ENCODE data around the gene MYRIP.
"Not testable (repeated sequence)": the region's sequence is repeated elsewhere in the genome, so short reads cannot be mapped to it uniquely, and the experiment has no call there.

Gene MYRIP

GRCh38 chr3:40009991-40010390 lies 200.6 kb downstream of the MYRIP start:
- H3K36me3 ChIP-seq (ENCODE audit: insufficient read depth, low read length), result no peaks in the 10 kb centered on the region
- no peak overlapping the region for H2AFZ ChIP-seq (ENCODE audit: low read depth, low read length)

GRCh38 chr3:40012381-40012780 lies 203.0 kb downstream of the MYRIP start:
- Histone ChIP-seq H3K27me3 (ENCODE audit: insufficient read depth, low read length) (no peaks in the 10 kb centered on the region), H3K4me3 (ENCODE audit: low read length) (no peak overlapping the region), H3K4me1 (ENCODE audit: insufficient read depth, low read length) (no peaks in the 10 kb centered on the region), H3K36me3 (ENCODE audit: insufficient read depth, low read length) (no peaks in the 10 kb centered on the region), H2AFZ (ENCODE audit: low read depth, low read length) (no peak overlapping the region), H3K9me3 (ENCODE audit: low read length) (no peaks in the 10 kb centered on the region)

More at GRCh38 chr3:40009991-40010390, 200.6 kb downstream of the MYRIP start:
- Histone ChIP-seq H3K4me3 (ENCODE audit: low read length) (no peak overlapping the region), H3K4me1 (ENCODE audit: insufficient read depth, low read length) (no peaks in the 10 kb centered on the region), H3K9me3 (ENCODE audit: low read length) (no peaks in the 10 kb centered on the region), H3K27me3 (ENCODE audit: insufficient read depth, low read length) (no peaks in the 10 kb centered on the region)

GRCh38 chr3:40016391-40016790 lies 207.0 kb downstream of the MYRIP start:
- Histone ChIP-seq H3K27me3 (ENCODE audit: insufficient read depth, low read length) (no peaks in the 10 kb centered on the region), H3K4me1 (ENCODE audit: insufficient read depth, low read length) (no peaks in the 10 kb centered on the region), H3K9me3 (ENCODE audit: low read length) (no peaks in the 10 kb centered on the region), H2AFZ (ENCODE audit: low read depth, low read length) (no peak overlapping the region), H3K36me3 (ENCODE audit: insufficient read depth, low read length) (no peaks in the 10 kb centered on the region), H3K4me3 (ENCODE audit: low read length) (no peak overlapping the region)

GRCh38 chr3:40018369-40018768 lies 209.0 kb downstream of the MYRIP start:
- H3K36me3 ChIP-seq (ENCODE audit: insufficient read depth, low read length), result no peaks in the 10 kb centered on the region
- no peaks in the 10 kb centered on the region for H3K9me3 ChIP-seq (ENCODE audit: low read length)
- no peak overlapping the region for H2AFZ ChIP-seq (ENCODE audit: low read depth, low read length)
- no peaks in the 10 kb centered on the region for H3K4me1 ChIP-seq (ENCODE audit: insufficient read depth, low read length)
- H3K27me3 ChIP-seq (ENCODE audit: insufficient read depth, low read length), result no peaks in the 10 kb centered on the region
- no peak overlapping the region for H3K4me3 ChIP-seq (ENCODE audit: low read length)

GRCh38 chr3:40019376-40019775 lies 210.0 kb downstream of the MYRIP start:
- H3K4me1 ChIP-seq (ENCODE audit: insufficient read depth, low read length), result no peaks in the 10 kb centered on the region
- no peaks in the 10 kb centered on the region for H3K27me3 ChIP-seq (ENCODE audit: insufficient read depth, low read length)
- H3K36me3 ChIP-seq (ENCODE audit: insufficient read depth, low read length), result no peaks in the 10 kb centered on the region
- H3K4me3 ChIP-seq (ENCODE audit: low read length), result no peak overlapping the region
- H3K9me3 ChIP-seq (ENCODE audit: low read length), result no peaks in the 10 kb centered on the region
- H2AFZ ChIP-seq (ENCODE audit: low read depth, low read length), result no peak overlapping the region

- no peaks in the 10 kb centered on the region for H3K4me1 ChIP-seq (ENCODE audit: insufficient read depth, low read length)
- H3K4me3 ChIP-seq (ENCODE audit: low read length), result no peak overlapping the region
- no peak overlapping the region for H2AFZ ChIP-seq (ENCODE audit: low read depth, low read length)
- no peaks in the 10 kb centered on the region for H3K27me3 ChIP-seq (ENCODE audit: insufficient read depth, low read length)
- no peaks in the 10 kb centered on the region for H3K9me3 ChIP-seq (ENCODE audit: low read length)
- H3K36me3 ChIP-seq (ENCODE audit: insufficient read depth, low read length), result no peaks in the 10 kb centered on the region
Observed at GRCh38 chr3:40020689-40021088, 211.3 kb downstream of the MYRIP start.

- Histone ChIP-seq H2AFZ (ENCODE audit: low read depth, low read length) (no peak overlapping the region), H3K36me3 (ENCODE audit: insufficient read depth, low read length) (no peaks in the 10 kb centered on the region), H3K27me3 (ENCODE audit: insufficient read depth, low read length) (no peaks in the 10 kb centered on the region), H3K9me3 (ENCODE audit: low read length) (no peaks in the 10 kb centered on the region), H3K4me3 (ENCODE audit: low read length) (no peak overlapping the region), H3K4me1 (ENCODE audit: insufficient read depth, low read length) (no peaks in the 10 kb centered on the region)
Observed at GRCh38 chr3:40021338-40021737, 211.9 kb downstream of the MYRIP start.

- H3K36me3 ChIP-seq (ENCODE audit: insufficient read depth, low read length), result no peaks in the 10 kb centered on the region
- no peak overlapping the region for H2AFZ ChIP-seq (ENCODE audit: low read depth, low read length)
- H3K27me3 ChIP-seq (ENCODE audit: insufficient read depth, low read length), result no peaks in the 10 kb centered on the region
- no peak overlapping the region for H3K4me3 ChIP-seq (ENCODE audit: low read length)
- H3K4me1 ChIP-seq (ENCODE audit: insufficient read depth, low read length), result no peaks in the 10 kb centered on the region
- no peaks in the 10 kb centered on the region for H3K9me3 ChIP-seq (ENCODE audit: low read length)
Observed at GRCh38 chr3:40022297-40022827, 213.0 kb downstream of the MYRIP start.

GRCh38 chr3:40024526-40024925 lies 215.1 kb downstream of the MYRIP start:
- Histone ChIP-seq H3K4me3 (ENCODE audit: low read length) (no peak overlapping the region), H3K27me3 (ENCODE audit: insufficient read depth, low read length) (no peaks in the 10 kb centered on the region), H3K36me3 (ENCODE audit: insufficient read depth, low read length) (no peaks in the 10 kb centered on the region), H2AFZ (ENCODE audit: low read depth, low read length) (no peak overlapping the region), H3K9me3 (ENCODE audit: low read length) (no peaks in the 10 kb centered on the region), H3K4me1 (ENCODE audit: insufficient read depth, low read length) (no peaks in the 10 kb centered on the region)

GRCh38 chr3:40025892-40026291 lies 216.5 kb downstream of the MYRIP start:
- not testable (repeated sequence) for H3K4me1 ChIP-seq (ENCODE audit: insufficient read depth, low read length); H3K9me3 ChIP-seq (ENCODE audit: low read length); H3K4me3 ChIP-seq (ENCODE audit: low read length); H3K27me3 ChIP-seq (ENCODE audit: insufficient read depth, low read length); H3K36me3 ChIP-seq (ENCODE audit: insufficient read depth, low read length); H2AFZ ChIP-seq (ENCODE audit: low read depth, low read length)

GRCh38 chr3:40035177-40035576 lies 225.8 kb downstream of the MYRIP start:
- no peak overlapping the region for H3K4me3 ChIP-seq (ENCODE audit: low read length)
- H3K9me3 ChIP-seq (ENCODE audit: low read length), result no peaks in the 10 kb centered on the region
- no peak overlapping the region for H2AFZ ChIP-seq (ENCODE audit: low read depth, low read length)
- H3K4me1 ChIP-seq (ENCODE audit: insufficient read depth, low read length), result no peaks in the 10 kb centered on the region
- H3K36me3 ChIP-seq (ENCODE audit: insufficient read depth, low read length), result no peaks in the 10 kb centered on the region
- no peaks in the 10 kb centered on the region for H3K27me3 ChIP-seq (ENCODE audit: insufficient read depth, low read length)

- H3K27me3 ChIP-seq (ENCODE audit: insufficient read depth, low read length), result no peaks in the 10 kb centered on the region
- no peak overlapping the region for H2AFZ ChIP-seq (ENCODE audit: low read depth, low read length)
- no peaks in the 10 kb centered on the region for H3K9me3 ChIP-seq (ENCODE audit: low read length)
- H3K36me3 ChIP-seq (ENCODE audit: insufficient read depth, low read length), result no peaks in the 10 kb centered on the region
- H3K4me1 ChIP-seq (ENCODE audit: insufficient read depth, low read length), result no peaks in the 10 kb centered on the region
- no peak overlapping the region for H3K4me3 ChIP-seq (ENCODE audit: low read length)
Observed at GRCh38 chr3:40037582-40037981, 228.2 kb downstream of the MYRIP start.

- H3K4me3 ChIP-seq (ENCODE audit: low read length), result no peak overlapping the region
Observed at GRCh38 chr3:40042752-40043443, 233.5 kb downstream of the MYRIP start.

GRCh38 chr3:40043444-40043755 lies 234.0 kb downstream of the MYRIP start:
- Histone ChIP-seq H3K27me3 (ENCODE audit: insufficient read depth, low read length) (no peaks in the 10 kb centered on the region), H3K4me3 (ENCODE audit: low read length) (no peak overlapping the region), H3K9me3 (ENCODE audit: low read length) (no peaks in the 10 kb centered on the region), H2AFZ (ENCODE audit: low read depth, low read length) (no peak overlapping the region), H3K36me3 (ENCODE audit: insufficient read depth, low read length) (no peaks in the 10 kb centered on the region), H3K4me1 (ENCODE audit: insufficient read depth, low read length) (no peaks in the 10 kb centered on the region)

More at GRCh38 chr3:40042752-40043443, 233.5 kb downstream of the MYRIP start:
- H3K4me1 ChIP-seq (ENCODE audit: insufficient read depth, low read length), result no peaks in the 10 kb centered on the region
- H2AFZ ChIP-seq (ENCODE audit: low read depth, low read length), result no peak overlapping the region
- H3K27me3 ChIP-seq (ENCODE audit: insufficient read depth, low read length), result no peaks in the 10 kb centered on the region
- H3K36me3 ChIP-seq (ENCODE audit: insufficient read depth, low read length), result no peaks in the 10 kb centered on the region
- no peaks in the 10 kb centered on the region for H3K9me3 ChIP-seq (ENCODE audit: low read length)
